Upper lobe of left lung (tissue), 6 donors: ENCODE results near the gene AFF3. TPM values are rescaled to one million over a fixed set of nuclear protein-coding genes. Genes with fewer than 3 reads are reported as not detected.

Experiments
- ATAC-seq, 2 donors: fragments of 200-7000 bp; cut with Tn5 transposase; one replicate each; pipeline ENCODE4 v1.9.1; 2022; ENCODE audit warnings: mild to moderate bottlenecking in 2 of 2, moderate library complexity in 2 of 2; ENCODE audit not compliant: low FRiP score in 2 of 2
- DNase-seq, 2 donors: peaks; one replicate each; pipeline ENCODE4 v3.0.0-alpha.2; 2019 to 2020
- H3K27ac ChIP-seq, 4 donors: fragments of 200-600 bp; sonication (generic); one replicate each; pipeline ENCODE4 v1.5.1; 2016 to 2019
- H3K27me3 ChIP-seq, 4 donors: fragments of 200-600 bp; sonication (generic); one replicate each; pipeline ENCODE4 v1.5.1; 2017 to 2019
- H3K36me3 ChIP-seq, 4 donors: fragments of 200-600 bp; sonication (generic); one replicate each; pipeline ENCODE4 v1.5.1; 2016 to 2019
- H3K4me1 ChIP-seq, 4 donors: fragments of 200-600 bp; sonication (generic); one replicate each; pipeline ENCODE4 v1.5.1; 2018 to 2019
- H3K4me3 ChIP-seq, 4 donors: fragments of 200-600 bp; sonication (generic); one replicate each; pipeline ENCODE4 v1.5.1; 2017 to 2019; ENCODE audit warnings: mild to moderate bottlenecking in 2 of 4, moderate library complexity in 1 of 4
- H3K9me3 ChIP-seq, 4 donors: fragments of 200-600 bp; sonication (generic); one replicate each; pipeline ENCODE4 v1.5.1; 2018 to 2019
- EP300 ChIP-seq, 4 donors: sonication (generic); formaldehyde crosslinking; IDR thresholded peaks; one replicate each; pipeline ENCODE4 v1.5.1; 2017; ENCODE audit warnings: antibody characterized with exemption in 4 of 4, control low read depth in 2 of 4
- POLR2A ChIP-seq, 4 donors: fragments of 450-650 bp; IDR thresholded peaks; one replicate each; pipeline ENCODE4 v1.5.1; 2016 to 2017; ENCODE audit warnings: antibody characterized with exemption in 4 of 4, mild to moderate bottlenecking in 2 of 4
- POLR2AphosphoS5 ChIP-seq, 2 donors: sonication (generic); formaldehyde crosslinking; IDR thresholded peaks; one replicate each; pipeline ENCODE4 v1.5.1; 2017; ENCODE audit warnings: antibody characterized with exemption in 2 of 2
- WGBS, 2 donors: methylation state at CpG; one replicate each; pipeline ENCODE4 v1.1.5; 2017 to 2018; 5-methylcytosine and 5-hydroxymethylcytosine counted together
- total RNA-seq, 6 donors: library from RNA; depleted of rRNA in 4 of 6; stranded (reverse); fragments of >200 nt in 4 of 6; gene quantifications; one replicate each; pipeline versions ENCODE4 v1.1.0 to v1.2.1, GENCODE V29; 2016 to 2021
- TF ChIP-seq, protein P1 (sequence below), 6 experiments: fragments of 450-650 bp in 4 of 6; fragments of 200-600 bp in 2 of 6; sonication (generic) in 2 of 6; IDR thresholded peaks; one replicate each; pipeline ENCODE4 v1.5.1; 2016 to 2019; ENCODE audit warnings: antibody characterized with exemption in 6 of 6
- donor health status: DM: no; HTN: no; CAD: no; lungs with moderate emphysema.
- donor health status: DM: no; HTN: yes; CAD: no; lungs with severe emphysema.

The AFF3 gene
- total RNA-seq, 6 donors from 2014 or later, result 21.0 to 195 (median 47.9) TPM

DNA sequence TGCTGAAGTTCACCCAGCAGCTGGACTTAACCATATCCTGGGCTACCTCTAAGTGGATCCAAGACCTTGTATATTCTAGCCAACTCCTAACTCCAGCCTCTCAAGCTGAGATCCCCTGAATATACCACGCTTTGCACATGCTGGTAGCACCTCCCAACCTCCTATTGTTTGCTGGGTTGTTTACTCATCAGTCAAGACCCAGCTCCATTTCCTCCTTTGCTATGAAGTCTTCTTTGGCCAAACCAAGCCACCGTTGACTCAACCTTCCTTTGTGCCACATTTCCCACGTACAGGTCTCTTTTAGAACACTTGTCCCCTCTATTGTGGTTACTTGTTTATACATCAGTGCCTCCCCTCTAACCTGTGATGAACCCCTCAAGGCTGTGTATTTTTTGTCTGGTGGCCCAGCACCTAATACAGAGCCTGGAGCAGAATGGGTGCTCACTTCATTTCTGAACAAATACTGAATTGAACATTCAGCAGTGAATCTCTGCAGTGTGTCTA lies 384.7 kb downstream of the AFF3 start:
- Histone ChIP-seq H3K27me3 (no peaks in the 10 kb centered on the region), H3K4me1 (no peaks in the 10 kb centered on the region), H3K36me3 (no peaks in the 10 kb centered on the region), H3K4me3 (no peak overlapping the region), H3K27ac (no peak overlapping the region), H3K9me3 (no peaks in the 10 kb centered on the region)
- ATAC-seq (no peak), DNase-seq (no peak)
- 61 to 72% methylated on average over 3 of the region's 3 CpGs for WGBS, 2 donors
- TF ChIP-seq POLR2A (IDR thresholded peaks at IDR 0.05) (no peak), EP300 (IDR thresholded peaks at IDR 0.05) (no peak), POLR2AphosphoS5 (IDR thresholded peaks at IDR 0.05) (no peak)
- TF ChIP-seq, protein P1, sequence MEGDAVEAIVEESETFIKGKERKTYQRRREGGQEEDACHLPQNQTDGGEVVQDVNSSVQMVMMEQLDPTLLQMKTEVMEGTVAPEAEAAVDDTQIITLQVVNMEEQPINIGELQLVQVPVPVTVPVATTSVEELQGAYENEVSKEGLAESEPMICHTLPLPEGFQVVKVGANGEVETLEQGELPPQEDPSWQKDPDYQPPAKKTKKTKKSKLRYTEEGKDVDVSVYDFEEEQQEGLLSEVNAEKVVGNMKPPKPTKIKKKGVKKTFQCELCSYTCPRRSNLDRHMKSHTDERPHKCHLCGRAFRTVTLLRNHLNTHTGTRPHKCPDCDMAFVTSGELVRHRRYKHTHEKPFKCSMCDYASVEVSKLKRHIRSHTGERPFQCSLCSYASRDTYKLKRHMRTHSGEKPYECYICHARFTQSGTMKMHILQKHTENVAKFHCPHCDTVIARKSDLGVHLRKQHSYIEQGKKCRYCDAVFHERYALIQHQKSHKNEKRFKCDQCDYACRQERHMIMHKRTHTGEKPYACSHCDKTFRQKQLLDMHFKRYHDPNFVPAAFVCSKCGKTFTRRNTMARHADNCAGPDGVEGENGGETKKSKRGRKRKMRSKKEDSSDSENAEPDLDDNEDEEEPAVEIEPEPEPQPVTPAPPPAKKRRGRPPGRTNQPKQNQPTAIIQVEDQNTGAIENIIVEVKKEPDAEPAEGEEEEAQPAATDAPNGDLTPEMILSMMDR (IDR thresholded peaks at IDR 0.05), result no peak

DNA sequence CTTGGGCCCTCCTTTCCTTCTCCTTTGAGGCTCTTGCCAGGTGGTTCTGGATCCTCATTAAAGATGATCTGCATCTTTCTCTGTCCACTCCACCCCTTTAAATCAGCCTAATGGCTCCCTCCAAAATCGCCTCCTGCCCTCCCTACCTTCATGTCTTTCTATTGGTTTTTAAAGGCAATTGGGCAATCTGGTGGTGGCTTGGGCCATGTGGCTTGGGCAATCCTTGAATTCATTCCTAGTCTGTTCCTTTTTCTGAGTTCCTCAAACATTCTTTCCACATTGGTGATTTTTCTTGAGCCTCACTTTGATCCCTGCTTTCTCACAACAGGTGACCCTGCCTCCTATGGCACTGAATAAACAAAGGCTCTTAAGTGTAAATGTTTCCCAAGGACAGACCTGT lies 386.3 kb downstream of the AFF3 start:
- Histone ChIP-seq H3K36me3 (no peaks in the 10 kb centered on the region), H3K27me3 (no peaks in the 10 kb centered on the region), H3K9me3 (no peaks in the 10 kb centered on the region), H3K27ac (no peak overlapping the region), H3K4me3 (no peak overlapping the region), H3K4me1 (no peaks in the 10 kb centered on the region)
- TF ChIP-seq EP300 (IDR thresholded peaks at IDR 0.05), result no peak
- no peak for TF ChIP-seq POLR2AphosphoS5 (IDR thresholded peaks at IDR 0.05)
- no peak for TF ChIP-seq POLR2A (IDR thresholded peaks at IDR 0.05)
- TF ChIP-seq, protein P1 (IDR thresholded peaks at IDR 0.05), result no peak
- ATAC-seq (peak; percentile 63 to 65), DNase-seq (peak in 1 of 2 donors; percentile 47)
- 71 to 86% methylated on average over 1 of the region's 1 CpG for WGBS, 2 donors

DNA sequence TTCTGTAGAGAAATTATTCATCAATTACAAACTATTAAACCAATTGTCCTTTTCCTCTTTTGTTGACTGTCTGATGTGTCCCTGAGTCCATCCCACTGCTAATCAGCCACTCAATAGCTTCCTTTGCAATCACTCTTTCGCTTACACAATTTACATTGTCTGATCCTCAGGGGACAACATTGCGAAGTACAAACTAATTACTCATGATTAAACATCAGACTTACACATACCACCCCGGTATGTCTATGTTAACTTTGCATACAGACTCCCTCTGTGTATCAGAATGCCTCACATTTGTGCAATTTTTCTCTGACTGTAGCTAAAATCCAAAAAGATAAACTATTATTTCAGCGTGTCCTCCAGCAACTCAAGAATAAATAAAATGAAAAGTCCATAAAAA lies 388.2 kb downstream of the AFF3 start:
- TF ChIP-seq POLR2AphosphoS5 (IDR thresholded peaks at IDR 0.05) (no peak), POLR2A (IDR thresholded peaks at IDR 0.05) (no peak), EP300 (IDR thresholded peaks at IDR 0.05) (no peak)
- TF ChIP-seq, protein P1 (IDR thresholded peaks at IDR 0.05), result no peak
- DNase-seq (no peak), ATAC-seq (no peak)
- H3K36me3 ChIP-seq, result no peaks in the 10 kb centered on the region
- H3K9me3 ChIP-seq, result no peaks in the 10 kb centered on the region
- H3K4me1 ChIP-seq, result no peaks in the 10 kb centered on the region
- no peak overlapping the region for H3K4me3 ChIP-seq
- 69 to 70% methylated on average over 4 of the region's 4 CpGs for WGBS, 2 donors
- no peaks in the 10 kb centered on the region for H3K27me3 ChIP-seq
- no peak overlapping the region for H3K27ac ChIP-seq

DNA sequence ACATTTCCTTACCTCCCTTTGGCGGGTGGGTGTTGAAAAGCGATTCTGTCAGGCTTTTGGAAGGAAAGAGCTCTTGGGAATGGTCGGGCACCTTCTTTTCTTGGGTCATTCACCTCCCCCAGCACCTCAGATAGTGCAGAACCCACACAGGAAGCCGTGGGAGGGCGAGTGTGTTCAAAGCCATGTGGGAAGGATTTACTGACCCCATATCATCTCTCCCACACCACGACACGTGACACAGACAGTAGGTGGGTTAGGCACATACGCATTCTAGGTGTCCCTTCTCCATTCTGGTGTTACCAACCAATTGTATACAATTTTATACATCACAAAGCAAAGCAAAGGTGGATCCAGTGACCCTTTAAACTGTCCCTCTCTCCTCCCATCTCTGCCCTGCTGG lies 388.9 kb downstream of the AFF3 start:
- DNase-seq (no peak), ATAC-seq (no peak)

More for the DNA sequence above, 388.9 kb downstream of the AFF3 start:
- Histone ChIP-seq H3K9me3 (no peaks in the 10 kb centered on the region), H3K27me3 (no peaks in the 10 kb centered on the region), H3K36me3 (no peaks in the 10 kb centered on the region), H3K4me3 (no peak overlapping the region), H3K27ac (no peak overlapping the region), H3K4me1 (no peaks in the 10 kb centered on the region)
- 79 to 87% methylated on average over 8 of the region's 8 CpGs for WGBS, 2 donors
- TF ChIP-seq POLR2AphosphoS5 (IDR thresholded peaks at IDR 0.05) (no peak), EP300 (IDR thresholded peaks at IDR 0.05) (no peak), POLR2A (IDR thresholded peaks at IDR 0.05) (no peak)
- TF ChIP-seq, protein P1 (IDR thresholded peaks at IDR 0.05), result no peak
